Posterior vena cava (tissue), 2 donors: ENCODE data around the gene CACNG4. TPM values are rescaled to one million over a fixed set of nuclear protein-coding genes. Genes with fewer than 3 reads are reported as not detected.

Experiments
- DNase-seq: peaks from one replicate; pipeline ENCODE4 v3.0.0-alpha.2; 2020; ENCODE audit warnings: low spot score
- intact Hi-C, 2 donors: fragments of 100-400 bp; cut with DNase I; formaldehyde crosslinking; loops; one replicate each; pipeline versions ENCODE4 v1.14.1 to v1.14.2; 2022 to 2023
- total RNA-seq, 2 donors: library from RNA; stranded (reverse); fragmentation: NEBNext Ultra II Directional; extraction: Animal tissue kit (Norgen Biotek cat#: 25700); gene quantifications; one replicate each; pipeline ENCODE4 v1.2.1, GENCODE V29; 2021
- donor health status: DM: yes; HTN: yes; CAD: no.
- donor health status: DM: yes; HTN: yes; CAD: no.

Gene CACNG4
- total RNA-seq, 2 donors from 2014 or later, result not detected

DNA sequence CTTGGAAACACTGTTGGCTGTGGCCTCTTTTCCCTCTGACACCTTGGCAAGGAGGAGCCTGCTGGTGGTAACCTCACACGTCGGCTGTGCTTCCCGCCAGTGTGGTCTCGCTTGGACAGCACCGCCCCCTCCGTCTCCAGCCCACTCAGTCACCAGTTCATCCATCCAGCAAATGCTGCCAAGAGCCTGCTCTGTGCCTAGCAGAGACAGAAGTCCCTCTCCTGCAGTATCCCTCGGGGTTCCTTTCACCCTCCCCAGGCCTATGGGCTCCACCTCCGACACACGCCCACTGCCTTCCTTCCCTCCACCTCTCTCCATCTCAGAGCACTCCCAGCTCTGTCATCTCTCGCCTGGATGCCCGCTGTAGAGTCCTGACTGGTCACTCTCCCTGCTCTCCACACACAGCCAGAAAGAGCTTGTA, 12.3 kb downstream of the CACNG4 start:
- no peak for DNase-seq
- intact Hi-C loops, result no loop called here

- DNase-seq, result no peak
- intact Hi-C loops, result no loop called here
Observed at GRCh38 chr17:66978514-66979061, 14.1 kb downstream of the CACNG4 start.

DNA sequence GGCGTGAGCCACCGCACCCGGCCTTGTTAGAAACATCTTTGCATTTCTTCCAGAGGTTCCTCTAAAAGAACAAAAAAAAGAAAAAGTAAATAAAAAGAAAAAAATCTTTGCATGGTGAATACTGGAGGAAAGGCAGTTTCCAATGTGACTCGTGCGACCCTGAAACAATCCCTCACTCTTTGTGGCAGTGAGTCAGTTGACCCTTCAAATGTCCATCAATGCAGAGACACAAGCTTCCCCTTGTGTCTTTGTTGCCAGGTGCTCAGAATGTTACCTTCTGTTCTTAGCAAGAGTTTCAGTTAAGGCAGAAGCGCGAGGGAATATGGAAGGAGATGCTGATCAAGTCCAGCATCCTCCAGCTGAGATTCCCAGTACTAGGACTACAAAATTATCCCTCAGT, 16.4 kb downstream of the CACNG4 start:
- DNase-seq, result no peak
- intact Hi-C loops, result no loop called here

- no peak for DNase-seq
- intact Hi-C loops, result no loop called here
Observed at GRCh38 chr17:66981983-66982508, 17.5 kb downstream of the CACNG4 start.

- DNase-seq, result no peak
- intact Hi-C loops, result loop anchor here in 1 of 2 donors (1.0 kb wide), 1 partner anchor 43 kb away; no protein-coding TSS in a partner anchor
Observed at GRCh38 chr17:66983414-66984021, 19.0 kb downstream of the CACNG4 start.

- intact Hi-C loops, result loop anchor here in 1 of 2 donors (1.0 kb wide), 1 partner anchor 42 kb away; no protein-coding TSS in a partner anchor
- DNase-seq, result no peak
Observed at GRCh38 chr17:66984730-66985129, 20.2 kb downstream of the CACNG4 start.

GRCh38 chr17:66985338-66986237, 21.1 kb downstream of the CACNG4 start:
- intact Hi-C loops, result no loop called here

DNA sequence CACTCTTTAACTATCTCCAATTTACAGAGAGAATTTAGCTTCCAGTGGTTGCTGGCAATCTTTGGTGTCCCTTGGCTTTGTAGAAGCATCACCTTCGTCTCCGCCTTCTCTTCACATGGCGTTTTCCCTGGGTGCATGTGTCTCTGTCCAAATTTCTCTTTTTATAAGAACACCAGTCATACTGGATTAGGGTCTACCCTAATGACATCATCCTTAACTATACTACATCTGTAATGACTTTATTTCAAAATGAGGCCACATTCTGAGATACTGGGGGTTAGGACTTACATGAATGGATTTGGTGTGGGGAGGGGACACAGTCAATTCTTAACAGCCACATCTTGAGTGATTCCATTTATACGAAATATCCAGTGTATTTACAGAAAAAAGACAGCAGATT, 22.2 kb downstream of the CACNG4 start:
- intact Hi-C loops, result no loop called here
- DNase-seq, result no peak

More at GRCh38 chr17:66985338-66986237, 21.1 kb downstream of the CACNG4 start:
- DNase-seq, result no peak

- no peak for DNase-seq
- intact Hi-C loops, result no loop called here
Observed at GRCh38 chr17:66987059-66987616, 22.6 kb downstream of the CACNG4 start.

DNA sequence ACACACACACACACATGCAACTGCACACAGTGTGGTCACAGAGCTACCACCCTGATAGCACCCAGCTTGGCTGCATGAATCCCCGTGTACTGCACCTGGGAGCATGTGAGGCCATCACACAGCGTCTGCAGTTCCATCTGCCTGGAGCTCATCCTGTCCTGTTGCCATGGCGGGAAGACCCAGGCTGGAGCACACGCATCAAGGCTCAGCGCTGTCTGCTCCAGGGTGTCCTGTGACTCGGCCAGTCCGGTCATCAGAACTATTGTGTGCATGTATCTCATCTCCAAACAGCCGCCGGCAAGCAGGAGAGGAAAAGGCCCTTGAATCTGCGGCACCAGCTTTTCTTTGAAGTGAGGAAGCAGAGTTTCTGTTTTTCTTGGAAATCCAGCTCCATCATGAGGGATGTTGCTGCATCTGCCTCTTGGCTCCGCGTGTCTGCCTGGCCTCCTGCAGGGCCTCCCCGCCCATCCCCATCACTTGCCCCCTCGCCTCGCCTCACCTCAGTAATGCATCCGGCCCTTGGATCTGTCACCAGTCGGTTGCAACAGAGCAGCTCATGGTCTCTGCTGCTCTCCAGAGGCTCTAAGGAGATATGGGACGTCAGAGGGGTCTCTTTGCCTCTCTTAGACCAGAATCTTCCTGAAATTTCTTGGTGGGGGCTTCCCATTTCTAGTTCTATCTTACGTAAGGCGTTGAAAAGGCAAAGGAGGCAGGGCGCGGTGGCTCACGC, 23.7 kb downstream of the CACNG4 start:
- no peak for DNase-seq
- intact Hi-C loops, result no loop called here

GRCh38 chr17:66989076-66989475, 24.6 kb downstream of the CACNG4 start:
- intact Hi-C loops, result no loop called here
- no peak for DNase-seq

- intact Hi-C loops, result no loop called here
- DNase-seq, result no peak
Observed at GRCh38 chr17:66989579-66989978, 25.1 kb downstream of the CACNG4 start.

DNA sequence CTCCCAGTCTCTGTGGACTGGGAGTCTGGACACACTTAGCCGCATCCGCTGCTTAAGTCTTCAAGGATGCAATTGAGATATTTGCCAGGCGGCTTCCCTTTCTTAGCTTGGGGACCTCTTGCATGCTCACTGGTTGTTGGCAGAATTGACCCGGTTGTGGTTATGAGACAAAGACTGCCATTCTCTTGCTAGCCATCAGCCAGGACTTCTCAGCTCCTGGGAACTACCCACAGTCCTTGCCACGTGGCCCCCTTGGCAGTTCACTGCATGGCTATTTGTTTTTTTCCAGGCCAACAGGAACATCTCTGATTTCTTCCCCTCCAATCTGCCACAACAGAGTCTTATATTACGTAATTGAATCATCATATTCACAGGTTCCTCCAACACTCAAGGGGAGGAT, 25.5 kb downstream of the CACNG4 start:
- intact Hi-C loops, result no loop called here
- no peak for DNase-seq

DNA sequence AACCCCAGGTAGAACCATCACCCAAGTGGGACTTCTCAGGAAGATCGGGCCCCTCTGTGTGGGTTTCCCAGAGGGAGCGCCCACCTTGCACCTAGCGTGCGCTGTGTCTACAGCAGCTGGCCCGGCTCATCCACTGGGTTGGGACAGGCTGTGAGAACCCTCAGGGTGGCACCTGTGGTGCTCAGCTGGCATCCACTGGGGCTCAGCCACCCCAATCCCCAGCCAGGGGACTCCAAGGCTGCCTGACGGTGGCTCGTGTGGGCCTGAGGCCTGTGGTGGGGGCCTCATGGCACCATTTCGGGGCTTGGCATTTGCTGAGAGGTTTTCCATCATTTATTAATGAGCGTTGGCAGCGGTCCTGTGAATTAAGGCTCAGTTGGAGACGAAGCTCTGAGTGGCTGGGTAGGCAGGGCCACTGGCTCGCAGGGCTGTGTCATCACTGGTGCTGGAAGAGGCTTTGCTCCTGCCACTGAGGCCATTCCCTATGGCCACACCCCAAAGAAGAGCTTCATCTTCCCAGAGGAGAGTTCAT, 28.5 kb downstream of the CACNG4 start:
- DNase-seq, result no peak
- intact Hi-C loops, result no loop called here

DNA sequence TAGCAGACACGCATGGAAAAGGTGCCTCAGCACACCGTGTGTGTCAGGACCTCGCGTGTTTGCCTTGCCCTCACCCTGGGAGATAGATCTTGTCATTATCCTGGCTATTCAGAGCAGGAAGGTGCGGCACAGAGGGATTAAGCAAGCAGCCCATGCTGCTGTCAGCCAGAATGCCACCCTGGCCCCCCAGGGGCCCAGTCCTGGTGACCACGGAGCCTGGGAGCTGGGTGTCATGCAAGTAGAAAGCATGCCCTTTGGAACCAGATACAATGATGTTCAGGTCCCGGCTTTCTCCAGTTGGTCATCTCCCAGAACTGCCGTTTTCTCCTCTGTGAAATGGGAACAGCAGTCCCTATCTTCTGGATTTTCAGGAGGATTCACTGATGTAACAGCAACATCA, 29.9 kb downstream of the CACNG4 start:
- intact Hi-C loops, result no loop called here
- no peak for DNase-seq

- no peak for DNase-seq
- intact Hi-C loops, result no loop called here
Observed at GRCh38 chr17:66994930-66995535, 30.5 kb downstream of the CACNG4 start.

- intact Hi-C loops, result no loop called here
- DNase-seq, result no peak
Observed at GRCh38 chr17:66995944-66996343, 31.4 kb downstream of the CACNG4 start.

DNA sequence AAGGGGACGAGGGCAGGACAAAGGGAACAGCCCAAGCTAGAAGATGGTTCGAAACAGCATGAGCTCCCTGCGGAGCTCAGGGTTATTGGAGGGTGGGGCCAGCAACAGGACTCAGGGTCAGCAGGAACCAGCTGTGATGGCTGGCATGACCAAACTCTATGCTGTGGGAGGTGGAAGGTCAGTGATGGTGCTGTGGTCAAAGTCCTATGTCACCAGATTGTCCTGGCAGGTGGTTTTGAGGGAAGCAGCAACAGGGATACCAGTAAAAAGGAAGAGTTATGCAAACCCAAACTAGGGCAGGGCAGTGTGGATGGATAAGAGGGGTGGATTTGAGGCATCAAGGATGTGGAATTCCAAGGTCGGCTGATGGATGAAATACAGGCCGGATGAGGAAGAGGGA, 32.4 kb downstream of the CACNG4 start:
- intact Hi-C loops, result no loop called here
- DNase-seq, result no peak

DNA sequence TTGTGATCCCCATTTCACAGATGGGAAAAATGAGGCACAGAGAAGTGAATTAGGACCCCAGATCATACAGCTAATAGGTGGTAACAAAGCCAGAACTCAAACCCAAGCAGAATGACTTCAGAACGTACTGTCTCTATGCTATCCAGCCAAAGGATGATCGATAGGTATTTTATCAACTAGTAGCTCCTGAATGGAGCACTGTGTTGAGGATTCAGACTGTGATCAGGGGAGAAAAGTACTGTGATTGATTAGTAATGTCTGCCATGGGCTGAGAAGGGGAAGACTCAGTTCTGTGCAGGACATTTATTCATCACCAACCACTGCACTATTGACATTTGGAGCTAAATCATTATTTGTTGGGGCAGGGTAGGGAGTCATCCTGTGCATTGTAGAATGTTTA, 38.7 kb downstream of the CACNG4 start:
- DNase-seq, result no peak
- intact Hi-C loops, result no loop called here
